GM12892 (cell line): Measurements from ENCODE around the gene ORAI3. TPM values are rescaled to one million over a fixed set of nuclear protein-coding genes. Genes with fewer than 3 reads are reported as not detected.

Experiments used
- DNase-seq: peaks from one replicate; pipeline ENCODE4 v3.0.0; 2011; ENCODE audit not compliant: insufficient read length
- FAIRE-seq: peaks from 2 replicates; lab custom pipeline; 2011; peaks lifted over from hg19 to GRCh38; lab: Jason Lieb, UNC
- POLR2A ChIP-seq: IDR thresholded peaks from 2 replicates; pipeline ENCODE4 v1.6.1; 2011; ENCODE audit warnings: low read depth, low read length, control low read depth
- POLR2AphosphoS5 ChIP-seq: IDR thresholded peaks from 2 replicates; pipeline ENCODE4 v1.6.1; 2011; ENCODE audit warnings: low read depth, low read length, control low read depth
- TAF1 ChIP-seq: IDR thresholded peaks from 2 replicates; pipeline ENCODE4 v1.6.1; 2011; ENCODE audit warnings: low read depth, mild to moderate bottlenecking, control low read depth, low read length, borderline replicate concordance
- polyA plus RNA-seq: library from polyadenylated mRNA; unstranded; fragments of >200 nt; gene quantifications from one replicate; pipeline ENCODE4 v1.2.1, GENCODE V29; 2012; ENCODE audit warnings: missing spikeins, inconsistent platforms; ENCODE audit not compliant: missing spikeins

The ORAI3 gene
- 13.5 TPM for polyA plus RNA-seq

- DNase-seq (peak; percentile 83), FAIRE-seq (peak; percentile 81)
- TF ChIP-seq POLR2A (peak; percentile 65; the same call in 1 of the 2 replicates), POLR2AphosphoS5 (peak; percentile 30; the same call in 1 of the 2 replicates), TAF1 (peak; percentile 60; the same call in 1 of the 2 replicates)
These were observed at the start of gene ORAI3 for GRCh38 chr16:30948667-30949649. Gene ORAI3, plus strand, starts transcription at chr16:30949068. Its CDS starts 222 bp downstream, at chr16:30949290.

DNA sequence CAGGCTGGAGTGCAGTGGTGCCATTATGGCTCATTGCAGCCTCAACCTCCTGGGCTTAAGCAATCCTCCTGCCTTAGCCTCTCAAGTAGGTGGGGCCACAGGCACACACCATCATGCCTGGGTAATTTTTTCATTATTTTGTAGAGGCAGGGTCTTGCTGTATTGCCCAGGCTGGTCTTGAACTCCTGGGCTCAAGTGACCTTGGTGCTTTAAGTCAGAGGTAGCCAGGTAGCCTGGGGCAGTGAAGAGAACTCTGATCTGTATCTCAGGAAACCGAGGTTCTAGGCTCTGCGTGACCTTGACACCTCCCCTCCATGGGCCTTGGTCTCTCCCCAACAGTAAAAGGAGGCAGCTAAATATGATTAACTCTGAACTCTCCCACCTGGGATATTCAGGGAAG, 49.1 kb upstream of the ORAI3 start:
- DNase-seq (no peak), FAIRE-seq (no peak)
- TF ChIP-seq POLR2AphosphoS5 (no peak), TAF1 (no peak), POLR2A (no peak)

DNA sequence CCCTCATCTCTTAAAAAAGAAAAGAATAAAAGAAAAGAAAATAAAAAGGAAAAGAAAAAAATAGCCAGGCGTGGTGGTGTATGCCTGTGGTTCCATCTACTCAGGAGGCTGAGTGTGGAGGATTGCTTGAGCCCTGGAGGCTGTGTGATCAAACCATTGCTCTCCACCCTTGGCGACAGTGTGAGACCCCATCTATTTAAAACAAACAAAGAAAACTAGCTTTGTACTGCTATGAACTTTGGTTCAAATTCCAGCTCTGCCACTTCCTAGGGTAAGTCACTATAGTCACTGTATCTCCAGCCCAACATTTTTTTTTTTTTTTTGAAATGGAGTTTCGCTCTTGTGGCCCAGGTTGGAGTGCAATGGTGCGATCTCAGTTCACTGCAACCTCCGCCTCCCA, 48.3 kb upstream of the ORAI3 start:
- TF ChIP-seq POLR2AphosphoS5 (no peak), TAF1 (no peak), POLR2A (no peak)
- no peak for FAIRE-seq
- no peak for DNase-seq

DNA sequence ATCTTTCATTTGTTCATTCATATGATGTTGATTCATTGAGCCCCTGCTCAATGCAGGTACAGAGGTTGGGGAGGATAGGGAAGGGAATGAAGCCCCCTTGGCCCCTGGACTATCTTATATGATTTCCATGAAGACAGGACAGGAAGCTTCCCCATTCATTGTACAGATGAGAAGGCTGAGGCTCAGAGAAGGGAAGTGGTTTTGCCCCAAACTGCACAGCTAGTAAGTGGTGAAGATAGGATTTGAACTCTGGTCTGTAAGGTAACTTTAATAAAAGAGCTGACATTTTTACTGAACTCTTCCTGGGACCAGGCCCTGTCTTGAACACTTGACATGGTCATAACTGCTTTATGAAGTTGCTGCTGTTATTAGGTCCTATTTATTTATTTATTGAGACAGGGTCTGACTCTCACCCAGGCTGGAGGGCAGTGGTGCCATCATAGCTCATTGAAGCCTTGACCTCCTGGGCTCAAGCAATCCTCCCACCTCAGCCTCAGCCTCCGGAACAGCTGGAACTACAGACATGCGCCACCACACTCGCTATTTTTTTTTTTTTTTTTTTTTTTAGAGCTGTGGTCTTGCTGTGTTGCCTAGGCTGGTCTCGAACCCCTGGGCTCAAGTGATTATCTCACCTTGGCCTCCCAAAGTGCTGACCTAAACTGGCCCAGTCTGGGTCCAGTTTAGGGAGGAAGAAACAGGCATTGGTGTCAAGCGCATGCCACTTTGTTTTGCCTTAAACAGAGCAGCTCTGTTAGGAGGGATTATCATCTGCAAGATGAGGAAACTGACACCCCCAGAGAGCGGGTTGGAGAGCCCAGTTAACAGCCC, 47.5 kb upstream of the ORAI3 start:
- DNase-seq (no peak), FAIRE-seq (no peak)
- TF ChIP-seq POLR2A (no peak), POLR2AphosphoS5 (no peak), TAF1 (no peak)

DNA sequence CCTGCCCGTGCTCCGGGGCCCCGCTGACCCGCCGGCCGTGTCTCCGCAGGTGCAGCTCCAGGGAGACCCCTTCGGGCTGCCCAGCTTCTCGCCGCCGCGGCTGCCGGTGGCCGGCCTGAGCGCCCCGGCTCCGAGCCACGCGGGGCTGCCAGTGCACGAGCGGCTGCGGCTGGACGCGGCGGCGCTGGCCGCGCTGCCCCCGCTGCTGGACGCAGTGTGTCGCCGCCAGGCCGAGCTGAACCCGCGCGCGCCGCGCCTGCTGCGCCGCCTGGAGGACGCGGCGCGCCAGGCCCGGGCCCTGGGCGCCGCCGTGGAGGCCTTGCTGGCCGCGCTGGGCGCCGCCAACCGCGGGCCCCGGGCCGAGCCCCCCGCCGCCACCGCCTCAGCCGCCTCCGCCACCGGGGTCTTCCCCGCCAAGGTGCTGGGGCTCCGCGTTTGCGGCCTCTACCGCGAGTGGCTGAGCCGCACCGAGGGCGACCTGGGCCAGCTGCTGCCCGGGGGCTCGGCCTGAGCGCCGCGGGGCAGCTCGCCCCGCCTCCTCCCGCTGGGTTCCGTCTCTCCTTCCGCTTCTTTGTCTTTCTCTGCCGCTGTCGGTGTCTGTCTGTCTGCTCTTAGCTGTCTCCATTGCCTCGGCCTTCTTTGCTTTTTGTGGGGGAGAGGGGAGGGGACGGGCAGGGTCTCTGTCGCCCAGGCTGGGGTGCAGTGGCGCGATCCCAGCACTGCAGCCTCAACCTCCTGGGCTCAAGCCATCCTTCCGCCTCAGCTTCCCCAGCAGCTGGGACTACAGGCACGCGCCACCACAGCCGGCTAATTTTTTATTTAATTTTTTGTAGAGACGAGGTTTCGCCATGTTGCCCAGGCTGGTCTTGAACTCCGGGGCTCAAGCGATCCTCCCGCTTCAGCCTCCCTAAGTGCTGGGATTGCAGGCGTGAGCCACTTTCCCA, 46.6 kb upstream of the ORAI3 start:
- DNase-seq, result peak; percentile 78
- TF ChIP-seq TAF1 (no peak), POLR2AphosphoS5 (no peak), POLR2A (no peak)
- FAIRE-seq, result peak; percentile 77

- TF ChIP-seq POLR2AphosphoS5 (no peak), POLR2A (no peak), TAF1 (no peak)
- FAIRE-seq (no peak), DNase-seq (no peak)
These were observed 45.9 kb upstream of the ORAI3 start for GRCh38 chr16:30903002-30903401.

DNA sequence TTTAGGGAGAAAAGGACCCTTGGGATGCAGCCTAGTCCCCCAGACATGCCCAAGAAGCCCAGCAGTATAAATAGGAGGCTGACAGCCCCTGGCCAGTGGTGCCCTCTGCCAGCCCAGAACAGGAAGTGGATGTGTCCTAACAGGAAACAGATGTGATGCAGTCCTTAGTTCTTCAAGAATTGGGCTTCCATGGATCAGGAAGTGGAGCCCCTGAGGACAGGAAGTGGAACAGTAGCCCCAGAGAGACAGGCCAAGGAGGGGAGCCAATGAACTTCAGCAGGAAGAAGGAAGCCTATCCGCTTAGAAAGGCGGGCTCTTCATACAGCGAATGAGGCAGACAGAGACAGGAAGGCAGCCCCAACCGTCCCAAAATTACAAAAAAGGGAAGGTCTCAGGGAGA, 45.3 kb upstream of the ORAI3 start:
- no peak for TF ChIP-seq TAF1
- no peak for TF ChIP-seq POLR2AphosphoS5
- TF ChIP-seq POLR2A, result no peak
- no peak for DNase-seq
- no peak for FAIRE-seq

DNA sequence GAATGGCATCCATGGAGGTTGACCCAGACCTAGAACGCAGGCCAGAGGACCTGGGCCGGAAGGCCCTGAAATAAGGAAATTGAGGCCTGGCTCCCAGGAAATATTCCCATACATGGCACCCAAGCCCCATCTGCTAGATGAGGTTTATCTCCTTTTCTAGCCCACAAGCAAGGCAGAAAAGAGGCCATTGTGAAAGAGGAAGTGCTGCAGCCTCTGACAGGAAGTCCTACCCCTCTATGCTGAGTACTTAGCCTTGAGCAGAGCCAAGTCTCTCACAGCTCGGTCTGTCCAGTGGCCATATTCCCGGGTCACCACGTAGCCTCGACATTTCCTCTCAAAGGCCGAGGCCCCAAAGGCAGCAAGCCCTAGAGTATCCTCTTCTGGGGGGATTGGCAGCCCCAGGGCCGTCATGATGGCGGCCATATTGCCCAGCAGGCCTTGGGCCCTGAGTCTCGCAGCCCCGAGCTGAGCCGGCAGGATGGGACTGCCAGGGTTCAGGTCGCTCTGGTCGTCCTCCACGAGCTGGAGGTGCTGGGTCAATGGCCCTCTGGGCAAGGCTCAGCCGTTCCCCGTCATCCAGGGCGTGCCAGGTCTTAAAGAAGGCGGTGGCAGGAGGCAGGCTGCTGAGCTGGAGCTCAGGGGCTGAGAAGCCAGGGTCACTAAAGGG, 44.6 kb upstream of the ORAI3 start:
- DNase-seq (no peak), FAIRE-seq (no peak)
- TF ChIP-seq TAF1 (no peak), POLR2AphosphoS5 (no peak), POLR2A (no peak)

GRCh38 chr16:30907064-30907463, 41.8 kb upstream of the ORAI3 start:
- DNase-seq (no peak), FAIRE-seq (no peak)
- TF ChIP-seq TAF1 (no peak), POLR2AphosphoS5 (no peak), POLR2A (no peak)
